Small intestine (tissue), 7 donors: ENCODE measurements around the gene HSF2BP. TPM values are rescaled to one million over a fixed set of nuclear protein-coding genes. Genes with fewer than 3 reads are reported as not detected.
"Not testable (repeated sequence)": the region's sequence is repeated elsewhere in the genome, so short reads cannot be mapped to it uniquely, and the experiment has no call there.

Experiments used
- DNase-seq, 2 donors: peaks; one replicate each; pipeline versions ENCODE4 v3.0.0 to v3.0.0-alpha.2; 2013
- FAIRE-seq: peaks from 2 replicates; lab custom pipeline; 2012; peaks lifted over from hg19 to GRCh38; lab: Jason Lieb, UNC
- H3K27ac ChIP-seq, 3 donors: one replicate each; pipeline ENCODE4 v1.5.1; 2013; ENCODE audit warnings: low read length in 2 of 3, mild to moderate bottlenecking in 2 of 3, control low read depth in 1 of 3, inconsistent platforms in 1 of 3, low read depth in 1 of 3, moderate library complexity in 1 of 3
- H3K27me3 ChIP-seq, 3 donors: one replicate each; pipeline ENCODE4 v1.6.1; 2013; ENCODE audit warnings: low read length in 3 of 3, inconsistent platforms in 1 of 3; ENCODE audit not compliant: control insufficient read depth in 3 of 3, insufficient read depth in 3 of 3
- H3K36me3 ChIP-seq, 3 donors: one replicate each; pipeline ENCODE4 v1.6.1; 2013; ENCODE audit warnings: low read length in 3 of 3, inconsistent platforms in 1 of 3, low read depth in 1 of 3, mild to moderate bottlenecking in 1 of 3, moderate library complexity in 1 of 3; ENCODE audit not compliant: control insufficient read depth in 3 of 3, insufficient read depth in 2 of 3
- H3K4me1 ChIP-seq, 3 donors: one replicate each; pipeline ENCODE4 v1.6.1; 2013; ENCODE audit warnings: low read length in 2 of 3, inconsistent platforms in 1 of 3, low read depth in 1 of 3, mild to moderate bottlenecking in 1 of 3, moderate library complexity in 1 of 3; ENCODE audit not compliant: control insufficient read depth in 3 of 3, insufficient read depth in 2 of 3
- H3K4me3 ChIP-seq, 3 donors: one replicate each; pipeline ENCODE4 v1.5.1; 2013; ENCODE audit warnings: low read length in 3 of 3, control low read depth in 1 of 3, inconsistent platforms in 1 of 3, low read depth in 1 of 3, mild to moderate bottlenecking in 1 of 3, moderate library complexity in 1 of 3
- H3K9me3 ChIP-seq, 2 donors: one replicate each; pipeline ENCODE4 v1.6.1; 2013; ENCODE audit warnings: low read depth in 1 of 2, low read length in 1 of 2; ENCODE audit not compliant: control insufficient read depth in 2 of 2, insufficient read depth in 1 of 2
- WGBS, 3 donors: extraction: QIAGEN DNeasy Blood & Tissue Kit; methylation state at CpG; one replicate each; pipeline ENCODE4 v1.1.7; 2013; 5-methylcytosine and 5-hydroxymethylcytosine counted together
- polyA plus RNA-seq, 4 donors: library from polyadenylated mRNA; stranded (reverse) in 3 of 4; unstranded in 1 of 4; fragments of 200-250 nt in 3 of 4; fragments of 120-200 nt in 1 of 4; gene quantifications; one replicate each; pipeline versions ENCODE4 v1.2.1 to v1.2.3, GENCODE V29; 2013
- donor health status: healthy with polysubstance abuse.
- donor health status: control.
- donor health status: control.
- donor health status: Bipolar disorder and iron deficiency.
- donor health status: healthy.

The HSF2BP gene
- polyA plus RNA-seq, 4 donors = 0.22 to 0.78 (median 0.49) TPM; not detected in 1

- Histone ChIP-seq H3K4me3 (no peak overlapping the region), H3K4me1 (peaks cover 0 to 4% (median 0%) of the 10 kb centered on the region in 3 donors), H3K27ac (no peak overlapping the region), H3K36me3 (no peaks in the 10 kb centered on the region), H3K27me3 (no peaks in the 10 kb centered on the region), H3K9me3 (no peaks in the 10 kb centered on the region)
- FAIRE-seq (no peak), DNase-seq (no peak)
- 67 to 84% (median 81%) methylated on average over 3 of the region's 3 CpGs for WGBS, 3 donors
These were observed 77.8 kb downstream of the HSF2BP start for GRCh38 chr21:43581453-43581852.

DNA sequence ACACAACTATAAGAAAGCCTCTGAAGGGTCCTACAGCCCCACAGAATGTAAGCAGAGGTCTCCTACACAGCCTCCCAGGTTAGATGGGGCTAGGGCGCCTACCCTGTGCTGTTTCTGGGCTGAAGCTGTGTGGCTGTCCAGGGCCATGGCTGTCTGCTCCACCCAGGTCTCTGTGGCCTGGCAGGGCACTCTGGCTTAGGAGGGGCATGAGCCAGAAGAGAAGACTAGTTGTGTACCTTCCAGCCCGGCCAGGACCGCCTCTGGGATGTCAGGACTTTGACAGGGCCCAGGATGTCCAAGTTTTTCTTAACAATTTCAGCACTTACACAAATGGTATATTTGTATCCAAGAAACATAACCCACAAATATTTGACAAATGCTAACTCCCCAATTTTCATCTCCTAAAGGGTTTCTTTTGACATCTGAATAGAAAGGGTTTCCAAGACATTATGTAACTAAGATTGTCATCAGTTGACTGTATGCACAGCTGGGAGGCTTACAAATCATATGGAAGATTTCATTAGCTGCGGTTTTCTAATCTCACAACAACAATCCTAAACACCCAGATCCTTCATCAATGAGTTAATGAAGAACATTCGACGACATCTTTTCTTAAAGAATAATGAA, 80.5 kb downstream of the HSF2BP start:
- H3K4me3 ChIP-seq = no peak overlapping the region
- H3K9me3 ChIP-seq = no peaks in the 10 kb centered on the region
- 67 to 78% (median 69%) methylated on average over 6 of the region's 6 CpGs for WGBS, 3 donors
- FAIRE-seq = no peak
- no peaks in the 10 kb centered on the region for H3K4me1 ChIP-seq
- no peak for DNase-seq
- H3K27me3 ChIP-seq = no peaks in the 10 kb centered on the region
- H3K27ac ChIP-seq = no peak overlapping the region
- H3K36me3 ChIP-seq = no peaks in the 10 kb centered on the region

- Histone ChIP-seq H3K4me1 (no peaks in the 10 kb centered on the region), H3K27ac (peak overlapping the region in 1 of 3 donors; percentile 30), H3K9me3 (no peaks in the 10 kb centered on the region), H3K36me3 (no peaks in the 10 kb centered on the region), H3K4me3 (no peak overlapping the region), H3K27me3 (no peaks in the 10 kb centered on the region)
- FAIRE-seq (no peak), DNase-seq (no peak)
- 69 to 92% (median 72%) methylated on average over 3 of the region's 3 CpGs for WGBS, 3 donors
These were observed 83.8 kb downstream of the HSF2BP start for GRCh38 chr21:43575473-43575844.

DNA sequence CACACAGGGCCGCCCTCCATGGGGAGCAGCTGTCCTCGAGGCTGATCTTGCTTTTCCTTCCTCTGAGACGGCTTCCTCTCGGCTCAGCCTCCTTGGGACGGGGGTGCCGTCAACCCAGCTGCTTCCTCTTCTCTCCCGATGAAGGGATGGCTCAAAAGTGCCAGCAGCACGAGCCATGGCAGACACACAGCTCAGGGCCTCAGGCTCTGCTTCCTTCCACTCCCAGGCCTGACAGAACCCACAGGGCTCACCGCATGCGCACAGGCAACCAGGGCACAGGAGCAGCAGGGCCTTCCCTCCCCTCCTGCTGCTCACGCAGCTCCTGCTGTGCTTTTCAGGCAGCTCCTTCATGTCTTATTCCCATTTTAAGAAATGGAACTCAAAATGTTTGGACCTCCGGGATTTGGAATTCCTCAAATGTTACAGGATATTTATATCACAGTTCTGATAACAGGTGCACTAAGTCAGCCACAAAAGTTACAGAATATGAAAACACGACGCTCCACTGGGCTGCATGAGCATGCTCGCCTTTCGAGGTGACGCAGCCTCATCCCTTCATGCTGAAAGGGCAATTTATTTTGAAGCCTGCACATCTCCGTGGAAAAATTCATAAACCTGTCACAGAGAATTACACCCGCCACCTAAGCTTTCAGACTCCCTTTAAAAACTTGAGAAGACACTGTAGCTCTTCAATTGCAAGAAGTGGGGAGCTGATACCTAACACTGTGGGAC, 84.4 kb downstream of the HSF2BP start:
- WGBS, 3 donors = 63 to 82% (median 81%) methylated on average over 19 of the region's 19 CpGs
- FAIRE-seq = no peak
- DNase-seq = no peak
- Histone ChIP-seq H3K27ac (peak overlapping the region in 2 of 3 donors; percentile 16 to 60), H3K4me1 (no peaks in the 10 kb centered on the region), H3K27me3 (no peaks in the 10 kb centered on the region), H3K9me3 (no peaks in the 10 kb centered on the region), H3K4me3 (no peak overlapping the region), H3K36me3 (no peaks in the 10 kb centered on the region)

DNA sequence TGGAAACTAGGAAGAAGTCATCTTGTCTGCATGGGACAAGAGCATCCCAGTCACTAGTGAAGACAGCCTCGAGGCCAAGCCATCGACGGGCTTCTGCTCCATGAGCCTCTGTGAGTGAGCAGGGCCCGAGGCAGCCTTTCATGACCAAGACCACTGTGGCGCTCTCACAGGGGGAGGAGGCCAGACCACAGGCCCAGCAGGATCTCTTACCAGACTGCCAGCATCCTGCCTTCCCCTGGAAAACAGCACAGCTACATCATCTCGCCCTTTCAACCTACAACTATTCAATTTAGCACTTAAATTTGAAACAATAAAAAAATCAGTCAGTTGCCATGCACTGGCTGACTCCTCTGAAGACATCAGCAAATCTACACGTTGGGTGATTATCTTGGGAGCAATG, 85.4 kb downstream of the HSF2BP start:
- FAIRE-seq (no peak), DNase-seq (no peak)
- no peaks in the 10 kb centered on the region for H3K27me3 ChIP-seq
- H3K9me3 ChIP-seq = no peaks in the 10 kb centered on the region
- H3K4me1 ChIP-seq = no peaks in the 10 kb centered on the region
- no peaks in the 10 kb centered on the region for H3K36me3 ChIP-seq
- WGBS, 3 donors = 88 to 94% (median 93%) methylated on average over 7 of the region's 7 CpGs
- no peak overlapping the region for H3K27ac ChIP-seq
- no peak overlapping the region for H3K4me3 ChIP-seq

- 64 to 75% (median 65%) methylated on average over 5 of the region's 5 CpGs for WGBS, 3 donors
- no peaks in the 10 kb centered on the region for H3K9me3 ChIP-seq
- no peak for DNase-seq
- no peaks in the 10 kb centered on the region for H3K27me3 ChIP-seq
- H3K4me3 ChIP-seq = no peak overlapping the region
- no peak overlapping the region for H3K27ac ChIP-seq
- no peaks in the 10 kb centered on the region for H3K36me3 ChIP-seq
- H3K4me1 ChIP-seq = no peaks in the 10 kb centered on the region
- FAIRE-seq = no peak
These were observed 86.8 kb downstream of the HSF2BP start for GRCh38 chr21:43572446-43572845.

GRCh38 chr21:43571976-43572375, 87.3 kb downstream of the HSF2BP start:
- no peaks in the 10 kb centered on the region for H3K4me1 ChIP-seq
- WGBS, 3 donors = 80 to 90% (median 83%) methylated on average over 6 of the region's 6 CpGs
- no peaks in the 10 kb centered on the region for H3K27me3 ChIP-seq
- H3K4me3 ChIP-seq = no peak overlapping the region
- H3K27ac ChIP-seq = no peak overlapping the region
- DNase-seq (no peak), FAIRE-seq (no peak)
- H3K36me3 ChIP-seq = no peaks in the 10 kb centered on the region
- H3K9me3 ChIP-seq = no peaks in the 10 kb centered on the region

DNA sequence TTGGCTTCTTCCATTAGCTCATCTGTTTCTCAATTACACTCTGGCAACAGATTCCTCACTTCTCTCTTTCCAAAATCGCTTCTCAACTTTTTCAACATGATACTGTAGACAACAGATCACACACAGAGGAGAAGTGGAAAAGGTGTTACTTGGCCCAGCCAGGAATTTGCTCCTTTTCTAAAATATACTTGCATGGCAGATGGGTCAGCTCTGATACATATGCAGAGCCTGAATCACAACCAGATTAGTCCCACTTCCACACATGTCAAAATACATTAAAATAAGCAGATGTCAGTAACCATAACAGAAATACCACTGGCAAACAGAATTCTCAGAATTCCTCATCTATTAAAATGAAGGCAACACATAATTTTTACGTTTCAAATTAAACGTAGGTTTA, 89.1 kb downstream of the HSF2BP start:
- not testable (repeated sequence) for H3K27ac ChIP-seq, H3K27me3 ChIP-seq, DNase-seq, FAIRE-seq, H3K4me1 ChIP-seq, H3K9me3 ChIP-seq, H3K36me3 ChIP-seq, H3K4me3 ChIP-seq
- WGBS, 3 donors = no CpG with 5 or more reads among the region's 3 CpGs
